Right lobe of liver (tissue), 4 donors: ENCODE measurements around the gene AP5M1.

ENCODE experiments used
- CTCF ChIP-seq, 4 donors: fragments of 200-600 bp in 3 of 4; fragments of 450-650 bp in 1 of 4; IDR thresholded peaks; one replicate each; pipeline versions ENCODE4 v1.5.1 to v1.8.0; 2016 to 2022; ENCODE audit warnings: antibody characterized with exemption in 4 of 4, mild to moderate bottlenecking in 2 of 4
- POLR2A ChIP-seq: fragments of 450-650 bp; IDR thresholded peaks from one replicate; pipeline ENCODE4 v1.6.1; 2017; ENCODE audit warnings: antibody characterized with exemption, mild to moderate bottlenecking
- donor health status: DM: no; HTN: no; CAD: no.
- donor health status: DM: no; HTN: no; CAD: no.
- donor health status: DM: no; HTN: yes; CAD: no.

DNA sequence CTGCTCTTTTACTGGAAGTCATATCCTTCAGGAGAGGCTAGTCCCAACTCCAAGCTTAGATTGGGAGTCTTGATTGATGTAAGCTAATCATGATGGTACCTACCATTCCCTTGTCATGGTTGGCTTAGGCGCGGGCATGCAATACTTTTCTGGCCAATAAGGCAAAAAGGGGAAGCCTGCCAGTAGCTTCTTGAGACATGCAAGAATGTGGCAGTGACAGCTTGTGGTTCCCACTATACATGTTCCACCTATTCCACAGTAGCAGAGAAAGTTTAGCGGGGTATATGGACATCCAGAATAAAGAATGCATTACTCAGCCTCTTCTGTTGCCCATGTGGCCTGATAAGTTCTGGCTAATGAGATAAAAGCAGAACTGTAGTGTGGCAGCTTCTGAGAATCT, 55.0 kb downstream of the AP5M1 start:
- TF ChIP-seq CTCF (IDR thresholded peaks at IDR 0.05) (no peak), POLR2A (no peak)
